LNCaP clone FGC (cell line): ENCODE data around the gene MTMR1.

ENCODE experiments used
- DNase-seq: peaks from one replicate; pipeline ENCODE4 v3.0.0-alpha.2; 2011; ENCODE audit warnings: low read depth
- H3K4me3 ChIP-seq: 2 replicates; pipeline ENCODE4 v1.5.1; 2011; ENCODE audit warnings: mild to moderate bottlenecking, low read depth, low read length, control low read depth
- TF ChIP-seq, protein P1 (sequence below): IDR thresholded peaks from 2 replicates; pipeline ENCODE4 v1.5.1; 2012; ENCODE audit warnings: mild to moderate bottlenecking; ENCODE audit not compliant: control insufficient read depth, insufficient read depth; ENCODE audit errors: extremely low read depth

The MTMR1 gene

DNA sequence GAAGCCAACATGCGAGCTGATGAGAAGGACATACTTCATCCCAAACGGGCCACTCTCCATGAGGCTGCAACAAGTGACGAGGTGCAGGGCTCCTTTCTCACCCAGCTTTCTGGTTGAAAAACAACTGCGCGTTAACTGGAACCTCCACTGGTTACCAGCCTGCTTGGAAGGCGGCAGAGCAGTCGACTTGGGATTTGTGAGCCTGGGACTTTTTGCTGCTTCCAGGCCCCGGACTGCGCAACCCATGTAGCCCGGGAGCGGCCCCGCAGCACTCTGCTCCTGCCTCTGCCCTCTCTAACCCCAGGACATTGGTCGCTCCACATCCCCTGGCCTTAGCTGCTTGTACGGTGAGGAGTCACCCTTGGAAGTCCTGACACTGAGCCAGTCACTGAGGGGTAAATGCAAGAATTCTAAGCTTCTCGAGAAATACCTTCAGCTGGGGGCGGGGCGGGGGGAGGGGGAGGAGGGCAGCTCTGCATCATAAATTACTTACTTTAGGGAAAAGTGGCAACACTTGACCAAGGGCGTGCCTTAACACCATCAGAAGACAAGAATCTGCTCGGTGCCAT lies 72.7 kb downstream of the MTMR1 start:
- H3K4me3 ChIP-seq = no peak overlapping the region
- no peak for DNase-seq
- TF ChIP-seq, protein P1, sequence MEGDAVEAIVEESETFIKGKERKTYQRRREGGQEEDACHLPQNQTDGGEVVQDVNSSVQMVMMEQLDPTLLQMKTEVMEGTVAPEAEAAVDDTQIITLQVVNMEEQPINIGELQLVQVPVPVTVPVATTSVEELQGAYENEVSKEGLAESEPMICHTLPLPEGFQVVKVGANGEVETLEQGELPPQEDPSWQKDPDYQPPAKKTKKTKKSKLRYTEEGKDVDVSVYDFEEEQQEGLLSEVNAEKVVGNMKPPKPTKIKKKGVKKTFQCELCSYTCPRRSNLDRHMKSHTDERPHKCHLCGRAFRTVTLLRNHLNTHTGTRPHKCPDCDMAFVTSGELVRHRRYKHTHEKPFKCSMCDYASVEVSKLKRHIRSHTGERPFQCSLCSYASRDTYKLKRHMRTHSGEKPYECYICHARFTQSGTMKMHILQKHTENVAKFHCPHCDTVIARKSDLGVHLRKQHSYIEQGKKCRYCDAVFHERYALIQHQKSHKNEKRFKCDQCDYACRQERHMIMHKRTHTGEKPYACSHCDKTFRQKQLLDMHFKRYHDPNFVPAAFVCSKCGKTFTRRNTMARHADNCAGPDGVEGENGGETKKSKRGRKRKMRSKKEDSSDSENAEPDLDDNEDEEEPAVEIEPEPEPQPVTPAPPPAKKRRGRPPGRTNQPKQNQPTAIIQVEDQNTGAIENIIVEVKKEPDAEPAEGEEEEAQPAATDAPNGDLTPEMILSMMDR = no peak

- no peak for DNase-seq
- TF ChIP-seq, protein P1 = peak; percentile 33
- no peak overlapping the region for H3K4me3 ChIP-seq
Observed at GRCh38 chrX:150766351-150767044, 73.3 kb downstream of the MTMR1 start.

DNA sequence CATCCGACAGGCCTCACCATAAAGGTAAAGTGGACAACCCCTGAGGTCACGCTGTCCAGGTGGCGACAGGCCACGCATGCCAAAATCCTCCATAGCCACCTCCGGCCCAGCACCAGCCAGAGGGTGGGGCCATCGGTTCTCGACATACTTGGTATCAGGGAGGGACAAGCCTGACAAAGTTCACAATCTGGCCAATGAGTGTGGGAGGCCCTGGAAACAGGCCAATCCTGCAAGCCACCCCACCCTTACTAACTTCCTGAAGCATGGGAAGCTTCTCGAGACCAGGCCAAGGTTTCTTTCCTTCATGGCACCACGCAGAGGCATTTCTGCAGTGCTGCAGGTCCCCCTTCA lies 73.8 kb downstream of the MTMR1 start:
- DNase-seq = no peak
- TF ChIP-seq, protein P1 = no peak
- no peak overlapping the region for H3K4me3 ChIP-seq

GRCh38 chrX:150767475-150768131 lies 74.4 kb downstream of the MTMR1 start:
- no peak for DNase-seq
- TF ChIP-seq, protein P1 = no peak
- no peak overlapping the region for H3K4me3 ChIP-seq

GRCh38 chrX:150768132-150768485 lies 74.9 kb downstream of the MTMR1 start:
- TF ChIP-seq, protein P1 = no peak
- H3K4me3 ChIP-seq = no peak overlapping the region
- DNase-seq = no peak

- DNase-seq = no peak
- TF ChIP-seq, protein P1 = no peak
- H3K4me3 ChIP-seq = no peak overlapping the region
Observed at GRCh38 chrX:150768580-150769190, 75.5 kb downstream of the MTMR1 start.
